NCI-H2196 treated with DMSO at 0.1 percent for 48 hours (cell line): Measurements from ENCODE around the gene IGSF21.

Experiments
- DNase-seq: peaks from one replicate; lab custom pipeline; 2025; ENCODE audit not compliant: unreplicated experiment; lab: John Stamatoyannopoulos, UW

IGSF21 gene

GRCh38 chr1:18322368-18323032 lies 214.9 kb downstream of the IGSF21 start:
- DNase-seq = no peak

- no peak for DNase-seq
These were observed 215.7 kb downstream of the IGSF21 start for GRCh38 chr1:18323259-18323658.

GRCh38 chr1:18324246-18324645 lies 216.6 kb downstream of the IGSF21 start:
- no peak for DNase-seq

- DNase-seq = no peak
These were observed 217.5 kb downstream of the IGSF21 start for GRCh38 chr1:18325136-18325535.

- DNase-seq = peak; percentile 62
These were observed 218.8 kb downstream of the IGSF21 start for GRCh38 chr1:18326211-18326897.

- no peak for DNase-seq
These were observed 220.1 kb downstream of the IGSF21 start for GRCh38 chr1:18327650-18328049.

GRCh38 chr1:18328803-18329202 lies 221.2 kb downstream of the IGSF21 start:
- DNase-seq = no peak

GRCh38 chr1:18329469-18330253 lies 222.1 kb downstream of the IGSF21 start:
- DNase-seq = no peak

- DNase-seq = no peak
These were observed 225.0 kb downstream of the IGSF21 start for GRCh38 chr1:18332576-18332975.

- DNase-seq = no peak
These were observed 225.6 kb downstream of the IGSF21 start for GRCh38 chr1:18333220-18333619.

- DNase-seq = no peak
These were observed 229.2 kb downstream of the IGSF21 start for GRCh38 chr1:18336801-18337200.

GRCh38 chr1:18337757-18338156 lies 230.2 kb downstream of the IGSF21 start:
- DNase-seq = no peak

- no peak for DNase-seq
These were observed 231.6 kb downstream of the IGSF21 start for GRCh38 chr1:18339161-18339560.

- DNase-seq = no peak
These were observed 232.7 kb downstream of the IGSF21 start for GRCh38 chr1:18340158-18340764.

GRCh38 chr1:18340787-18341186 lies 233.2 kb downstream of the IGSF21 start:
- no peak for DNase-seq

- no peak for DNase-seq
These were observed 233.9 kb downstream of the IGSF21 start for GRCh38 chr1:18341291-18342069.

- no peak for DNase-seq
These were observed 235.1 kb downstream of the IGSF21 start for GRCh38 chr1:18342744-18343143.

- no peak for DNase-seq
These were observed 236.0 kb downstream of the IGSF21 start for GRCh38 chr1:18343581-18343980.

- peak; percentile 70 for DNase-seq
These were observed 237.2 kb downstream of the IGSF21 start for GRCh38 chr1:18344755-18345154.

GRCh38 chr1:18347559-18347958 lies 240.0 kb downstream of the IGSF21 start:
- DNase-seq = no peak

GRCh38 chr1:18348354-18348753 lies 240.8 kb downstream of the IGSF21 start:
- DNase-seq = no peak
